Endothelial cell of umbilical vein (primary cell): ENCODE results near the gene NKG7.

Experiments
- CTCF ChIP-seq, 2 donors: IDR thresholded peaks; 1 replicate in 1 of 2; 2 replicates in 1 of 2; pipeline ENCODE4 v1.5.1; 2011; ENCODE audit warnings: low read length in 2 of 2, mild to moderate bottlenecking in 2 of 2, moderate library complexity in 2 of 2, control low read depth in 1 of 2, inconsistent platforms in 1 of 2, low read depth in 1 of 2; ENCODE audit not compliant: insufficient read depth in 1 of 2; ENCODE audit errors: extremely low read depth in 1 of 2
- EZH2 ChIP-seq: IDR thresholded peaks from 2 replicates; pipeline ENCODE4 v1.6.1; 2012; ENCODE audit warnings: borderline replicate concordance, low read depth, mild to moderate bottlenecking, moderate library complexity, low read length, inconsistent platforms; ENCODE audit not compliant: severe bottlenecking
- FOS ChIP-seq: IDR thresholded peaks from 2 replicates; pipeline ENCODE4 v1.6.1; 2011; ENCODE audit warnings: mild to moderate bottlenecking, low read length, moderate library complexity, borderline replicate concordance; ENCODE audit not compliant: insufficient read depth
- GATA2 ChIP-seq: IDR thresholded peaks from 2 replicates; pipeline ENCODE4 v1.7.0; 2011; ENCODE audit warnings: low read depth, mild to moderate bottlenecking, moderate library complexity, mixed read lengths, low read length; ENCODE audit not compliant: insufficient read length, insufficient read depth
- MAX ChIP-seq: IDR thresholded peaks from 2 replicates; pipeline ENCODE4 v1.6.1; 2011; ENCODE audit not compliant: insufficient read depth, insufficient read length
- MYC ChIP-seq: IDR thresholded peaks from one replicate; pipeline ENCODE4 v1.6.1; 2011; ENCODE audit warnings: mild to moderate bottlenecking, low read depth, low read length
- POLR2A ChIP-seq: IDR thresholded peaks from 2 replicates; pipeline ENCODE4 v1.6.1; 2012; ENCODE audit warnings: low read depth, mild to moderate bottlenecking, control low read depth, low read length
- POLR2AphosphoS5 ChIP-seq: IDR thresholded peaks from 2 replicates; pipeline ENCODE4 v1.6.1; 2012; ENCODE audit warnings: low read depth, mild to moderate bottlenecking, control low read depth, low read length, moderate library complexity; ENCODE audit not compliant: insufficient read depth

- TF ChIP-seq POLR2A = no peak
- TF ChIP-seq POLR2AphosphoS5 = no peak
- no peak for TF ChIP-seq CTCF (IDR thresholded peaks at IDR 0.05; ENCODE audit: extremely low read depth in 1 of 2, insufficient read depth in 1 of 2, low read depth in 1 of 2, low read length in 2 of 2)
- TF ChIP-seq EZH2 = no peak
- TF ChIP-seq MYC = no peak
- TF ChIP-seq MAX = no peak
- TF ChIP-seq FOS = no peak
- no peak for TF ChIP-seq GATA2
Measured at GRCh38 chr19:51345076-51345620, 27.3 kb downstream of the NKG7 start.
